ENCODE measurements around the gene ARAP2.

ARAP2 gene

DNA sequence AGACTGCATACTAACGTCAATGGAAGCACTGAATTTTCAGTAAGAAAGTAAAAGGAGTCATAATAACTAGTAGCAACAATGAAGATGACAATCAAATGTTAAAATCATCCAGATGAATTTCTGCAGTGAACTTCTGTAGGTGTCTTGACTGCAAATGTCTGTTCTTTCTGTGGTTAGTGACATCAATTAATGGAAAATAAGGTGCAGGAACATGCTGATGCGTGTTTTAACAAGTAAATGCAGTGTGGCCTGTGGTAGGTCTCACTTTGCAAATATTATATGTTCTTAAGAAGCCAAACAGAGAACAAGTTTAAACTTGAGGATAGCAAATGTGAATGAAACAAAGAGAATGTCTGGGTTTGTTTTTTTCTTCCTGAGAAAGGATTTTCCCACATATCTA, 34.5 kb upstream of the ARAP2 start:
- Histone ChIP-seq H3K27me3 (ENCODE audit: insufficient read depth, low read depth, severe bottlenecking) (peaks cover 66% of the 10 kb centered on the region), H3K4me3 (ENCODE audit: low read depth, low read length) (no peak overlapping the region), H3K36me3 (no peaks in the 10 kb centered on the region), H3K27ac (no peak overlapping the region), H3K9me3 (ENCODE audit: severe bottlenecking) (no peaks in the 10 kb centered on the region)
- TF ChIP-seq, protein P1, sequence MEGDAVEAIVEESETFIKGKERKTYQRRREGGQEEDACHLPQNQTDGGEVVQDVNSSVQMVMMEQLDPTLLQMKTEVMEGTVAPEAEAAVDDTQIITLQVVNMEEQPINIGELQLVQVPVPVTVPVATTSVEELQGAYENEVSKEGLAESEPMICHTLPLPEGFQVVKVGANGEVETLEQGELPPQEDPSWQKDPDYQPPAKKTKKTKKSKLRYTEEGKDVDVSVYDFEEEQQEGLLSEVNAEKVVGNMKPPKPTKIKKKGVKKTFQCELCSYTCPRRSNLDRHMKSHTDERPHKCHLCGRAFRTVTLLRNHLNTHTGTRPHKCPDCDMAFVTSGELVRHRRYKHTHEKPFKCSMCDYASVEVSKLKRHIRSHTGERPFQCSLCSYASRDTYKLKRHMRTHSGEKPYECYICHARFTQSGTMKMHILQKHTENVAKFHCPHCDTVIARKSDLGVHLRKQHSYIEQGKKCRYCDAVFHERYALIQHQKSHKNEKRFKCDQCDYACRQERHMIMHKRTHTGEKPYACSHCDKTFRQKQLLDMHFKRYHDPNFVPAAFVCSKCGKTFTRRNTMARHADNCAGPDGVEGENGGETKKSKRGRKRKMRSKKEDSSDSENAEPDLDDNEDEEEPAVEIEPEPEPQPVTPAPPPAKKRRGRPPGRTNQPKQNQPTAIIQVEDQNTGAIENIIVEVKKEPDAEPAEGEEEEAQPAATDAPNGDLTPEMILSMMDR (IDR thresholded peaks at IDR 0.05; ENCODE audit: low read depth, low read length): no peak
- DNase-seq: no peak

DNA sequence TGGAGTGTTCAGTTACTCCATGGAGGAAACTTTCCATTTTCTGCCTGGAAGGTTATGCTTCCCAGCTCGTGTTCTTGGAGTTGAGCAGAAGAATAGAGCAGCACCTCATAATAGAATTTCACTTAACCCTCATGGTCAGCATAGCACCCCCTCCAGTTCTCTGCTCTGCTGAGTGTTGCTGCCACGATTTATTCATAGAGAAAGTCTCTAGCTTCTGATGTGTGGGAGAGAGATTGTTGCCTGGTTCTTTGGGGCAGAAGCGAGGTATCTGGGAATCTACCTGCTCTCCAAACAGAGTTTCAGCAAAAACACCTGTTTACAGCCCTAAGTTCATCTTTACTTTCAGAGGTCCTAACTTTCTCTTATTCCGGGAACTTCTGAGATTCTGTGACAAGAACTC, 33.2 kb upstream of the ARAP2 start:
- no peaks in the 10 kb centered on the region for H3K9me3 ChIP-seq (ENCODE audit: severe bottlenecking)
- peaks cover 74% of the 10 kb centered on the region for H3K27me3 ChIP-seq (ENCODE audit: insufficient read depth, low read depth, severe bottlenecking)
- no peaks in the 10 kb centered on the region for H3K36me3 ChIP-seq
- TF ChIP-seq, protein P1 (IDR thresholded peaks at IDR 0.05; ENCODE audit: low read depth, low read length): no peak
- no peak overlapping the region for H3K4me3 ChIP-seq (ENCODE audit: low read depth, low read length)
- no peak overlapping the region for H3K27ac ChIP-seq
- DNase-seq: no peak

DNA sequence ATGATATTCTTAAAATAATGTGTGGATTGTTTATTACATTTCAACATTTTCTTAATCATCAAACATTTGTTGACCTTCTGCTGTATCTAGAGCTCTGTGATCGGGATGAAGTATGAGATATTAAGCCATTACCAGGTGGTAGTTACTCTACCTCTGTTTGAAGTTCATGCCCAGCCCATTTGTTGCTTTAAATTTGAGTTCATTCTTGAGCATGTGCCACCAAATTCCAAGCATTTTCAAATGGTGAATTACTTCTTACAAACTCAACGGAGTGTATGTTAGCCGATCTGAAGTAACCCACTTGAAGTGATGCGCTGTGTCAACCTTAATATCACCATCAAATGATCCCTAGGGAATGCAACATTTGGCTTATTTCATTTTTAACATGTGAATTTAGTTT, 29.8 kb upstream of the ARAP2 start:
- Histone ChIP-seq H3K27me3 (ENCODE audit: insufficient read depth, low read depth, severe bottlenecking) (peaks cover 82% of the 10 kb centered on the region), H3K36me3 (no peaks in the 10 kb centered on the region), H3K9me3 (ENCODE audit: severe bottlenecking) (no peaks in the 10 kb centered on the region), H3K4me3 (ENCODE audit: low read depth, low read length) (no peak overlapping the region), H3K27ac (no peak overlapping the region)
- TF ChIP-seq, protein P1 (IDR thresholded peaks at IDR 0.05; ENCODE audit: low read depth, low read length): no peak
- DNase-seq: no peak

DNA sequence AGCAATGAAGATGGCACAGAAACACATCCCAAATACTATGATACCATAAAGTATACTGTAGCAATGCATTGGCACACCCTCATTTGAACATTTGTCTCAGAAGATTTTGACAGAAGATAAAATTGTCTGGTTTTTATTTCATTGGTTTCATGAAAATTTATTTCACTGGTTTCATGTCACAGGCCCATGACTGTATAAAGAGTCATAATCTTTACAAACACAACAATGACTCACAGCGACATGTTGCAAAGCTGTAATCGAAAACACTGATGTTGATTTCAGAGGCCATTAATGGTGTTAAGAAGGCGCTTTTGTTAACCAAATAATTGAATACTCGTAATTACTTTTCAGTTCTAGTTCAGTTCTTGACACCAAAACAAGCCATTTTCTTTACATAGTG, 29.0 kb upstream of the ARAP2 start:
- TF ChIP-seq, protein P1 (IDR thresholded peaks at IDR 0.05; ENCODE audit: low read depth, low read length): no peak
- no peak for DNase-seq
- Histone ChIP-seq H3K4me3 (ENCODE audit: low read depth, low read length) (no peak overlapping the region), H3K9me3 (ENCODE audit: severe bottlenecking) (no peaks in the 10 kb centered on the region), H3K27me3 (ENCODE audit: insufficient read depth, low read depth, severe bottlenecking) (peaks cover 85% of the 10 kb centered on the region), H3K36me3 (no peaks in the 10 kb centered on the region), H3K27ac (no peak overlapping the region)

DNA sequence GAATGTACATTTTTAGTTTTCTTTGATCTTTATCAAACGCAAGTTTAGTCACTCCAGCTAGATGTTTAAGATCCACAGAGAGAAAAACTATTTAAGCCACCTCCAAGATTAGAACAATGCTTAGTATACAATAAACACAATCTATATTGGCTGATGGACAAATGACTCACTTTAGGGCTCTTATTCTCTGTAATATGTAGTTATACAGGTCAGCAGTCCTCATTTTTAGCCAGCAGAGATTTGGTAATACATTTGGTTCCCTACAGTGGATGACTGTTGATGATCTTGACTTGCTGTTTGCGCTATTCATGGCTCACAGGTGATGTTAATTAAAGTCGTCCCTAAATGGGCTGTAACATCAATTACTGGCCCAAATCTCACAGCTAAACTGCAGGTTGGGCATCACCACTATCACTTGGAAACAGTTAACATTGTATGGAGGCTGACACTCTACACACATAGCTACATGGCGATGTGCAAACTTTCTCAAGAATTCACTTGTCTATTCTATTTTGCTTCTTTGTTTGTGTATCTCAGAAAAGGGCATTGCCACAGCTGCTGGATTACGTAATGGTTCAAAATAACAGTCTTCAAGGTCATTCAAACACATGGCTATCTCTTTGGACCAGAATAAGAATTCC, 25.3 kb upstream of the ARAP2 start:
- peaks cover 85% of the 10 kb centered on the region for H3K27me3 ChIP-seq (ENCODE audit: insufficient read depth, low read depth, severe bottlenecking)
- no peak for DNase-seq
- no peaks in the 10 kb centered on the region for H3K9me3 ChIP-seq (ENCODE audit: severe bottlenecking)
- no peak overlapping the region for H3K27ac ChIP-seq
- TF ChIP-seq, protein P1 (IDR thresholded peaks at IDR 0.05; ENCODE audit: low read depth, low read length): no peak
- no peak overlapping the region for H3K4me3 ChIP-seq (ENCODE audit: low read depth, low read length)
- no peaks in the 10 kb centered on the region for H3K36me3 ChIP-seq

DNA sequence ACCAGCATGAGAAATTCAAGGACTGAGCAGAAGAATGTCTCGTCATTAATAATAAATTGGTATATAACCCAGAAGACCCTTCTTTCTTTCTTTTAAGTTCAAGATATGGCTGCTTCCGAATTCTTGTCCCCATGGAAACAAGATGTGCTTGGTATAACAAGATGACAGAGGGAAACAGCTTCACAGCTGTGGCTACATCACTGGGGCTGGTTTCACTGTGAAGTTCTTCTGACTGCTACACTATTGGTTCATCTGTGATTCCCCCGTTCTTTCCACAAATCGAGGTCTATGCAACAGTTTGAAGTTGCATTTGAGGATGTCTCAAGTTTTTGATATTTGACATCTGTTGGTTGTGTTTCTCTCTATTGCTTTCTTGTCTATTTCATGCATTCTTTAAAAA, 24.8 kb upstream of the ARAP2 start:
- peaks cover 85% of the 10 kb centered on the region for H3K27me3 ChIP-seq (ENCODE audit: insufficient read depth, low read depth, severe bottlenecking)
- no peaks in the 10 kb centered on the region for H3K9me3 ChIP-seq (ENCODE audit: severe bottlenecking)
- H3K4me3 ChIP-seq (ENCODE audit: low read depth, low read length): no peak overlapping the region
- TF ChIP-seq, protein P1 (IDR thresholded peaks at IDR 0.05; ENCODE audit: low read depth, low read length): no peak
- no peaks in the 10 kb centered on the region for H3K36me3 ChIP-seq
- no peak overlapping the region for H3K27ac ChIP-seq
- DNase-seq: no peak

Data from WERI-Rb-1 (cell line).